Coronary artery (tissue), 2 donors: ENCODE results near the gene TTF2.
"Not testable (repeated sequence)": the region's sequence is repeated elsewhere in the genome, so short reads cannot be mapped to it uniquely, and the experiment has no call there.

Experiments
- DNase-seq: peaks from one replicate; pipeline ENCODE4 v3.0.0-alpha.2; 2017; ENCODE audit warnings: low spot score
- H3K27ac ChIP-seq, 2 donors: fragments of 200-600 bp; sonication (generic); one replicate each; pipeline ENCODE4 v1.5.1; 2016 to 2019
- H3K4me3 ChIP-seq: fragments of 200-600 bp; sonication (generic); 2 replicates; pipeline ENCODE4 v1.5.1; 2016; ENCODE audit warnings: mild to moderate bottlenecking, moderate library complexity
- TF ChIP-seq, protein P1 (sequence below): fragments of 200-600 bp; sonication (generic); IDR thresholded peaks from one replicate; pipeline ENCODE4 v1.5.1; 2019; ENCODE audit warnings: antibody characterized with exemption

The TTF2 gene

DNA sequence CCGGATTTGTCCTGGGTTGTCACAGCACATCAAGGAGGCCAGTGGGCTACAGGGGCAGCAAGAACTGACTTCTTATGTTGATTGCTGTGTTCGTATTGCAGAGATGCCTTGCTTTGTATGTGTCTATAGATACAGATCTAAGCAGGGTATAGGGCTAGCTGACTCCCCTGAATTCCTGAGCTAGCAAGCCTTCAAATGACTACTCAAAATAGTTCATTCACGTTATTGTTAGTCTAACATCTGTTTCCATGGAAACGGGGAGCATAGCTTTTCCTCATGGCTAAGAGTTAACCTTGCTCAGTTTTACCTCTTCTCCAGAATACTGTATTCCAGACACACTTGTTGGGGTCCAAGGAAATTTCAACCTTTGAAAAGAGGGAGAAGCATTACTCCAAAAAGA is 37.3 kb downstream of the TTF2 start:
- no peak for DNase-seq
- Histone ChIP-seq H3K4me3 (no peak overlapping the region), H3K27ac (no peak overlapping the region)
- TF ChIP-seq, protein P1, sequence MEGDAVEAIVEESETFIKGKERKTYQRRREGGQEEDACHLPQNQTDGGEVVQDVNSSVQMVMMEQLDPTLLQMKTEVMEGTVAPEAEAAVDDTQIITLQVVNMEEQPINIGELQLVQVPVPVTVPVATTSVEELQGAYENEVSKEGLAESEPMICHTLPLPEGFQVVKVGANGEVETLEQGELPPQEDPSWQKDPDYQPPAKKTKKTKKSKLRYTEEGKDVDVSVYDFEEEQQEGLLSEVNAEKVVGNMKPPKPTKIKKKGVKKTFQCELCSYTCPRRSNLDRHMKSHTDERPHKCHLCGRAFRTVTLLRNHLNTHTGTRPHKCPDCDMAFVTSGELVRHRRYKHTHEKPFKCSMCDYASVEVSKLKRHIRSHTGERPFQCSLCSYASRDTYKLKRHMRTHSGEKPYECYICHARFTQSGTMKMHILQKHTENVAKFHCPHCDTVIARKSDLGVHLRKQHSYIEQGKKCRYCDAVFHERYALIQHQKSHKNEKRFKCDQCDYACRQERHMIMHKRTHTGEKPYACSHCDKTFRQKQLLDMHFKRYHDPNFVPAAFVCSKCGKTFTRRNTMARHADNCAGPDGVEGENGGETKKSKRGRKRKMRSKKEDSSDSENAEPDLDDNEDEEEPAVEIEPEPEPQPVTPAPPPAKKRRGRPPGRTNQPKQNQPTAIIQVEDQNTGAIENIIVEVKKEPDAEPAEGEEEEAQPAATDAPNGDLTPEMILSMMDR = no peak

DNA sequence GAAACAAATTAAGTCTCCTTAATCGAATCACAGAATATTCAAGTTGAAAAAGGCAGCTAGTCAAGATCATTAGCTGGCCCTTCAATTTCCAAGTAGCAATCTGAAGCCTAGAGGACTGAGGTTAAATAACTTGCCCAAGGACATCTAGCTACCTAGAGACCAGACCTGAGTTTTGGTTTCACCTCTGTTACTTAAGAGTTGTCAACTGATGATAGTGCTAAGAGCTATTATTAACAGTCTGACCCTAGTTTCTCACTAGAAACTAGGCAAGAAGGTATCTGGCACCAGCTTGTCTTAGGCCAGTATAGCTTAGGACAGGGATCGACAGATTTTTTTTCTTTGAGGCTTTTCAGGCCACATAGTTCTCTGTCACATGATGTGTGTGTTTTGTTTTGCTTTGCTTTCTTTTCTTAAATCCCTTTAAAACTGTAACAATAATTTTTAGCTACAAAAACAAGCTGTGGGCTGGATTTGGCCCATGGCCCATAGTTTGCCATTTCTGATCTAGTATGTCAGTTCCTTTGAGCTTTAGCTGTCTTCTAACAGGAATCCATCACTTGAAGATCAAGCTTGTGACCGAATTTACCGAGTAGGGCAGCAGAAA is 38.3 kb downstream of the TTF2 start:
- DNase-seq = no peak
- peak overlapping the region in 1 of 2 donors; percentile 3 for H3K27ac ChIP-seq
- H3K4me3 ChIP-seq = no peak overlapping the region
- TF ChIP-seq, protein P1 = no peak

DNA sequence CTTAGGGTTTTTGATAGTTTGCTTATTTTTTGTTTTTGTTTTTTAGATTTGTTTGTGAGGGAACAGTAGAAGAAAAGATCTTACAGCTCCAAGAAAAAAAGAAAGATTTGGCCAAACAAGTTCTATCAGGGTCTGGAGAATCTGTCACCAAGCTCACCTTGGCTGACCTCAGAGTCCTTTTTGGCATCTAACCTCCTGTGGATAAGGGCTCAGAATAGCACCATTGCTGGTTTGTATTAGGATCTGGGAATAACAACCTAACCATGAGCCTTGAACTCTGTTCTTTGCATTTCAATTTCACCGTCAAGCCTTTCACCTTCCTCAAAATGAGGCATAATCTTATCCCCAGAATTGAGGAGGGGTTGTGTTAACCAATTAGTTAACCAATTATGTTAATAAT is 41.2 kb downstream of the TTF2 start:
- Histone ChIP-seq H3K4me3 (no peak overlapping the region), H3K27ac (no peak overlapping the region)
- TF ChIP-seq, protein P1 = no peak
- no peak for DNase-seq

DNA sequence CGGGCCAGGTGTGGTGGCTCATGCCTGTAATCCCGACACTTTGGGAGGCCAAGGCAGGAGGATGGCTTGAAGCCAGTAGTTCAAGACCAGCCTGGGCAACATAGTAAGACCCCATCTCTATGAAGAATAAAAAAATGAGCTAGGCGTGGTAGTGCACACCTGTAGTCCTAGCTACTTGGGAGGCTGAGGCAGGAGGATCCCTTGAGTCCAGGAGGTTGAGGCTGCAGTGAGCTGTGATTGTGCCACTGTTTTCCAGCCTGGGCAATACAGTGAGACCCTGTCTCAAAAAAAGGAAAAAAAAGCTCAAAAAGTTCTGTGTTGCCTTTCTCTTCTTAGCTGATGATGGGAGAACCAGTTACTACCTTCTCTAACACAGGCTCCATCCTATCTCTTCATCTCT is 41.7 kb downstream of the TTF2 start:
- H3K27ac ChIP-seq, DNase-seq, H3K4me3 ChIP-seq: not testable (repeated sequence)

- Histone ChIP-seq H3K4me3 (no peak overlapping the region), H3K27ac (no peak overlapping the region)
- DNase-seq = no peak
- TF ChIP-seq, protein P1 = no peak
Observed at GRCh38 chr1:117104986-117105385, 44.9 kb downstream of the TTF2 start.

- no peak overlapping the region for H3K27ac ChIP-seq
- no peak overlapping the region for H3K4me3 ChIP-seq
- DNase-seq = no peak
- TF ChIP-seq, protein P1 = no peak
Observed at GRCh38 chr1:117105722-117106121, 45.6 kb downstream of the TTF2 start.

DNA sequence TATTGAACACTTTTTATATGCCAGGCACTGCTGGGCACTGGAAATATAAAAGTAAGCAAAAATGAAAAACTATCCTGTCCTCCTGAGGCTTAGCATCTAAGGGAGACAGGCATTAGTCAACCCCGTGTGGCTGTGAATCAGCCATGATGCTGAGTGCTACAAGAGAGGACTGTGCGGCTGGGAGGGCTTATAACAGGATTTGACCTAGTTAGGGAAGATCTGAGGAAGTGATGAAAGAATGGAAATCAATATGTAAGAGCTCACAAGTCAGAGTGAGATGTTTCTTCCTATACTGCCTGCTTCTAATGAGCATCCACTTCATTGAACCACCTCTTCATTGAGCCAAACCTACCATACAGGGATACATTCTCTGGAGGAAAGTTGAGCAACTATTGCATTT is 46.4 kb downstream of the TTF2 start:
- Histone ChIP-seq H3K4me3 (no peak overlapping the region), H3K27ac (no peak overlapping the region)
- no peak for DNase-seq
- TF ChIP-seq, protein P1 = no peak

DNA sequence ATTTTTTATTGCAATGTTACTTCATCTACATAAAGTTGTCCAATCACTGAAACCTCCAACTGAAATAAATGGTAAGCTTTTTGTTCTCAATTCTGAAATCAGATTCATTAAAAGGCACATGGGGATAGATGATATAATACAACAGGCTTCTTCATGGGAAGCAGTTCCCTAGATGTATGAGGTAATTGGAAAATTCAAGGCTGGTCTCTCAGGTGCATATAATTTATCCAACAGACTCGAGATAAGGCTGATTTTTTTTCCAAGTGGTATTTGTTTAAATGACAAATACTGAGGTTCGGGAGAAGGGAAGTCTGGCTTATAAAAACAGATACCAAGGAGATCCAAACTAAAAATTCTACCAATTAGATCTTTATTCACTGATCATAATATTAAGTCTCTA is 47.2 kb downstream of the TTF2 start:
- H3K27ac ChIP-seq = no peak overlapping the region
- no peak for DNase-seq
- H3K4me3 ChIP-seq = no peak overlapping the region
- TF ChIP-seq, protein P1 = no peak
